ENCODE data around the gene RUNX1.

The RUNX1 gene

GRCh38 chr21:34840693-34841092 lies 208.4 kb downstream of the RUNX1 start:
- FAIRE-seq, result no peak

- no peak for FAIRE-seq
These were observed 209.9 kb downstream of the RUNX1 start for GRCh38 chr21:34838956-34839820.

GRCh38 chr21:34836933-34837505 lies 212.1 kb downstream of the RUNX1 start:
- FAIRE-seq, result no peak

GRCh38 chr21:34836103-34836932 lies 212.8 kb downstream of the RUNX1 start:
- no peak for FAIRE-seq

- no peak for FAIRE-seq
These were observed 213.6 kb downstream of the RUNX1 start for GRCh38 chr21:34835526-34835925.

GRCh38 chr21:34834852-34835501 lies 214.1 kb downstream of the RUNX1 start:
- FAIRE-seq, result no peak

GRCh38 chr21:34834290-34834689 lies 214.8 kb downstream of the RUNX1 start:
- no peak for FAIRE-seq

- no peak for FAIRE-seq
These were observed 215.6 kb downstream of the RUNX1 start for GRCh38 chr21:34833465-34833864.

- FAIRE-seq, result no peak
These were observed 218.5 kb downstream of the RUNX1 start for GRCh38 chr21:34830386-34831170.

- no peak for FAIRE-seq
These were observed 221.5 kb downstream of the RUNX1 start for GRCh38 chr21:34827445-34828235.

- FAIRE-seq, result no peak
These were observed 222.3 kb downstream of the RUNX1 start for GRCh38 chr21:34826836-34827235.

GRCh38 chr21:34825948-34826548 lies 223.1 kb downstream of the RUNX1 start:
- FAIRE-seq, result no peak

- no peak for FAIRE-seq
These were observed 224.0 kb downstream of the RUNX1 start for GRCh38 chr21:34825101-34825500.

GRCh38 chr21:34824314-34824713 lies 224.8 kb downstream of the RUNX1 start:
- no peak for FAIRE-seq

GRCh38 chr21:34822942-34823341 lies 226.2 kb downstream of the RUNX1 start:
- no peak for FAIRE-seq

GRCh38 chr21:34822168-34822567 lies 226.9 kb downstream of the RUNX1 start:
- FAIRE-seq, result no peak

- FAIRE-seq, result no peak
These were observed 227.4 kb downstream of the RUNX1 start for GRCh38 chr21:34821717-34822116.

GRCh38 chr21:34820051-34820450 lies 229.1 kb downstream of the RUNX1 start:
- no peak for FAIRE-seq

- FAIRE-seq, result no peak
These were observed 229.6 kb downstream of the RUNX1 start for GRCh38 chr21:34819357-34819999.

- FAIRE-seq, result no peak
These were observed 230.4 kb downstream of the RUNX1 start for GRCh38 chr21:34818662-34819158.
